Hematopoietic multipotent progenitor cell treated with erythropoietin and hydrocortisone succinate and interleukin-3 and kit ligand, for 8 days (in vitro differentiated cells): Measurements from ENCODE around the gene DPP4.

Source experiments
- DNase-seq: peaks from one replicate; pipeline ENCODE4 v3.0.0-alpha.2; 2015

DPP4 gene

GRCh38 chr2:162016080-162016479, 57.9 kb downstream of the DPP4 start:
- DNase-seq = no peak

DNA sequence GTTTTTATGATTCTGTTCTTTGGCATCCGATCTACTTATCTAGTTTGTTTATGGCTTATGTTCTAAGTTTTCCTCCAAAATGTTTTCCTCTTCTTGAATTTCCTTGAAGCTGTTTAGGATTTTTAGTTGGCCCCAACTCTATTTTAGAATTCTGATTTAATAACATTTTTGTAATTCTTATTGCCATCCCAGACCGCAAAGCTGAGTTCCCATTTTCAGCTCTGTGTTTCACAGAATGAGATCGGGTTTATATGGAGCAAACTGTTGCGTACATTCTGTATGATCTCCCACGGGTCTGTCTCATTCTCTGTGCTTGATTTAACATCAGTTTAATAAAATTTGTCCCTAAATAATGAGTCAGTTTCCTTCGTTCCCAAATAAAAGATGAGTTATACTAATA, 59.3 kb downstream of the DPP4 start:
- no peak for DNase-seq

- DNase-seq = no peak
Measured at GRCh38 chr2:162013514-162014475, 60.2 kb downstream of the DPP4 start.

DNA sequence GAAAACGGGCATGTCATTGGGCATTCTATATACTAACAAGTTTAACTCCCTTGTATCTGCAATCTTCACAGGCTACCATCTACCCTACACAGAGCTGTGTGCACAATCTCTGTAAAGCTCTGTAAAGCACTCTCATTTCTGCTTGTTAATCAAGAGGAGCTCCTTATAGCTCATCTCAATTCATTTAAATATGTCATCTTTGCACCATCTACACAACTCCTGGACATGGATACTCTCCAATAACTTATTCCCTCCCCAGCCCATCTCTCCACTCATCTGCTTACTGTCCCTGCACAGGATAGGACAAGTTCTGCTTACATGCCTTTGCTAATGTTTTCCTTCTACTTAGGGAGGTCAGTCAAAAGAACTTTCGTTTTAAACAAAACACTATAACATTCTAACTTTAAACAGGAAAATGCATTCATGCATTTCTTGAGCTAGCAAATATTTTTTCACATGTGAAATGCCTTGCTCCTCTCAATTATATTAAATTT, 61.4 kb downstream of the DPP4 start:
- DNase-seq = no peak

DNA sequence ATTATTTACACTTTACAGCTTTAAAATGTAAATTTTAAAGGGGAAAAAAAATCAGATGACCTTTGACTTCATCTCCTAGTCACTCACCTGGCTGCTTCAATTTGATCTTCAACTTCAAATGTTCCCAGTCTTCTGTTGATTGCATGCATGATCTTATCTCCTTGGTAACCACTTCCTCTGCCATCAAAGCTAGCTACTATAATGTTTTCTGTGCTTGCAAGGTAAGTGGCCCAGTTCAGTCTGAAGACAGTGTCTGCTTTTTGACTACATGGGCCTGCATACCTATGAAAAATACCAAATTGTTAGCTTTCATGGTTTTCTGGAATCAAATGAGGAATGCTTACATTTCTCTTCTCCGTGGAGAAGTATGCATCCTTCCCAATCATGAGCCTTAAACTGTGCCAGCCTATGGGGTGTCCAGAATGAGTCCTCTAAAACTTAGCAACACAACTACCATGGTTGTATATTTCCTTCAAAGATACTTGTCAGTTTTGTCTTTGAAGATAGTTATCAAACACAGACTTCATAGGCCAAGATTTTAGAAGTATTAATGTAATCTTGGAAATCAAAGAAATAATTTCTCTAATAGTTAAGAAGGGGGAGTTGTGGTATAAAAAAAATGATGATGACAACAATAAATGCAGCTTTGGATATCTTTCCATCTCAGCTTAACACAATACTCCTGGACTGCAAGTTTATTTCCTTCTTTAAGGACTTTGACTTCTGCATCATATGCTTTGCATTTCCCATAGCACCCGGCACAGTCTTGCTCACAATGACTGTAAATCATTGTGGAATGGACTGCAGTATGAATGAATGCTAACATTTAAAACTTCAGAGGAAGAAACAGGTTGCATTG, 62.1 kb downstream of the DPP4 start:
- no peak for DNase-seq

- no peak for DNase-seq
Measured at GRCh38 chr2:162009543-162009942, 64.5 kb downstream of the DPP4 start.

- peak; percentile 31 for DNase-seq
Measured at GRCh38 chr2:162007447-162008040, 66.5 kb downstream of the DPP4 start.

DNA sequence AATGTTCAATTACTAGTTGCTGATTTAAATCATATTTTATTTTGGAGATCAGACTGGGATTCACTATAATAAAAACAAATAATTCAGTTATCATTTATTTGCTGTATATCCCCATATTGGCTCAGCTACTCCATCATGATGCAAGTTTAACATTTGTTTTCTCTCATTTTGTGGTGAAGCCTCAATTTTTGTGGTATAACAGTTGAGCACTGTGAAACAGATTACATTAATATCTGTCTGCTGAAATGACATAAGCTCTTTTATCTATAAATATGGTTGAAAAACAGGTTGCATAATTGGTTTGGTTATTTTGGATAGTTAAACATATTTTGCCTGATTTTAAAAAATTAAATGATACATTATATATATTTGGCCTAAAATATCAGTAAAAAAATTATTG, 67.7 kb downstream of the DPP4 start:
- no peak for DNase-seq

GRCh38 chr2:162004031-162004430, 70.0 kb downstream of the DPP4 start:
- peak; percentile 30 for DNase-seq

DNA sequence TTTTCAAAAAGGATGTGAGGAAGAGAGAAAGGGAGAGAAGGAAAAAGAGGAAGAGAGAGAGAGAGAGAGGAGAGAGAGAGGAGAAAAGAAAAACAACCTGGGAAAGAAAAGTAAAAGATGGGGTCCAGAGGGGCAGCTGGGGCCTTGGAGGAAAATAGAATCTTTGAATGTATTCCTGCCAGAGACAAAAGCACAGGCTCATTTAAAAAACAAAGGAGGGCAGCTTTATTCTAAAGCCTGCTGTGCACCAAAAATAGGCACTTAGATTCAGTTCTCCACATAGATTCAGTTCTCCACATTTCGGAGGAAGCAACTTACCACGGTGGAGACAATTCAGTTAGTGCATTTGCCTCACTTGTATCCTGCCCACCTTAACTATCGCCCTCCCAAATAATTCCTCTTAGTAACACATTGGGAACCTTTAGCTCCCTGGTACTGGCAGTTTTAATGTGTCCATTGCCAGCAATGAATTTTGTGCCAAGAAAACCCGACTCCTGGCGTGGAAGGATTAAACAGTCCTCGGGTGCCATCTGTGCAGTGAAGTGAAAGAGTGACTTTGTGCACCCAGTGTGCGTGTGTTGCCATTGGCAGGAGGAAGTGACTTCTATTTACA, 71.3 kb downstream of the DPP4 start:
- DNase-seq = no peak

- DNase-seq = no peak
Measured at GRCh38 chr2:162000431-162000830, 73.6 kb downstream of the DPP4 start.

GRCh38 chr2:161999321-161999720, 74.7 kb downstream of the DPP4 start:
- DNase-seq = no peak

- DNase-seq = no peak
Measured at GRCh38 chr2:161998857-161999256, 75.2 kb downstream of the DPP4 start.

- DNase-seq = no peak
Measured at GRCh38 chr2:161997916-161998471, 76.0 kb downstream of the DPP4 start.

DNA sequence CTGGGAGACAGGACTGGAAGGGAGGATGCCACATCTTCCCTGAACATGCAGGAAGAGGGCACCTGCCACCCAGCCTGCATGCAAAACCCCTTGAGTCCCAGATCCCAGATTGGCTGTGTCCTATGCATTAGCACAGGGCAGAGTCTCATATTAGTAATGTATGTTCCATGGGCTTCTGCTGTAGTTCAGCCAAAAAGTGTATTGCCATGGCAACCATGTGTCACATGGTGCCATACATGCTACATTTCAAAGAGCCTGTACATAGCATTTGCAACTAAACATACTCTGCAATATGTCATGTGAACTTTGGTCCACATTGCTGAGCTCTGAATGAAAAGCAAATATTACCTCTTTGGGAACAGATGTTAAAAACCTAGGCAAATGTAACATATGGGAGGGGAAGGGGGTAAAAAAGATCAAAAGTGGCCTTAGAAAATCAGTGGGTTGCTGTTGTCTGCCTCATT, 78.4 kb downstream of the DPP4 start:
- no peak for DNase-seq

- no peak for DNase-seq
Measured at GRCh38 chr2:161994761-161995520, 79.1 kb downstream of the DPP4 start.

DNA sequence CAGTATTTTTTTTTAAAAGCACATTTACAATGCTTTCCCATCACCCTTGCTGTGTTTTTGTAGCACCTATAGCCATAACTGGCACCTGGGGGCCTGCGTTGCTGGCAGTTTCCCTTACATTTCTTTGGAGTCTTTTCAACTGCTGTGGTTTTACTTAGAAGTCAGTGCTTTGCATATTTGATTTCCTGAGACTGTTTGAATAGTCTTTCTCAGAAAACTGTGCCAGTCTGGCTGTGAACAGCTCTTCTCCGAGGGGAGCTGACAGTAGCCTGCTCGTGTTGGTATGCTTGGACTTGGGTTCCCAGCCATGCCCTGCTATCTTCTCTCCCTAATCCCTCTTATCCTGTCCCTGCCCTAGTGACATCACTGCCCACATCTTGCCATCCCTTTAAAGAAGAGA, 81.5 kb downstream of the DPP4 start:
- peak; percentile 22 for DNase-seq

DNA sequence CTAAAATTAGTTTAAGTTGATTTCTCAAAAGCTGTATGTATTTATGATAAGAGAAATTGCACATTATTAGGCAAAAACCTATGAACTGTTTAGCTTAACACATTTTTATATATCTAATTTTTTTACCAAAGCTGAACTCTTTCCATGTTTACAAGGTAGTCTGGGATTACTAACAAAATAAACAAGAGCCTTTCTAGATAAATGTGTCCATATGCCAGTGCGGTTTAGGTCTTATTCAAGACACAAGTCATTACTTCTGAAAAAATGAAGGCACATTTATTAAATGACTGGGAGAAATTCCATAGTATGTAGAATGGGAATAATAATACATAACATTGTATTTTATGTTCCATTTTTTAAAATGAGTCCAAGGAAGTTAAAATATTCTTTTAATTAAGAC, 82.0 kb downstream of the DPP4 start:
- DNase-seq = no peak

- DNase-seq = no peak
Measured at GRCh38 chr2:161990741-161991140, 83.3 kb downstream of the DPP4 start.

DNA sequence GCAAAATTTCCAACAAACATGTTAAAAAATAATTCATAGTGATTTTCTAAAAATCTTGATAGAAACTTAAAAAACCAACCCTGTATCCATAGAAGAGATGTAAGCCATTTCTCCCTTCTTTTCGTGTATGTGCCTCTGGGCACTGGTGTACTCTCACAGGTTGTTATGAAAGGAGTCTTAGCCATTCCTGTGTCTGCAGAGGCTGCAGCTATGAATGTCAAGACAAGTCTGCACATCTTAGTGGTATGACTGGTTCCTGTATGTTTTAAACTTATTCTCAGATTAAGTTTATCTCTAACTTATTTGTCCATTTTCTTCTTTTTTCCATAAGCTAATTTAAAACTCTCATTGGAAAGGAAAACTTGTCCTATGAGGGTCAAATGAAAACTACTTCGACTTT, 84.0 kb downstream of the DPP4 start:
- no peak for DNase-seq

- no peak for DNase-seq
Measured at GRCh38 chr2:161988589-161988988, 85.4 kb downstream of the DPP4 start.

- DNase-seq = no peak
Measured at GRCh38 chr2:161987311-161987710, 86.7 kb downstream of the DPP4 start.
